GM12892 (cell line): ENCODE measurements around the gene SENP6.
"Not testable (repeated sequence)": the region's sequence is repeated elsewhere in the genome, so short reads cannot be mapped to it uniquely, and the experiment has no call there.

ENCODE experiments used
- POLR2A ChIP-seq: IDR thresholded peaks from 2 replicates; pipeline ENCODE4 v1.6.1; 2011; ENCODE audit warnings: low read depth, low read length, control low read depth
- TAF1 ChIP-seq: IDR thresholded peaks from 2 replicates; pipeline ENCODE4 v1.6.1; 2011; ENCODE audit warnings: low read depth, mild to moderate bottlenecking, control low read depth, low read length, borderline replicate concordance

DNA sequence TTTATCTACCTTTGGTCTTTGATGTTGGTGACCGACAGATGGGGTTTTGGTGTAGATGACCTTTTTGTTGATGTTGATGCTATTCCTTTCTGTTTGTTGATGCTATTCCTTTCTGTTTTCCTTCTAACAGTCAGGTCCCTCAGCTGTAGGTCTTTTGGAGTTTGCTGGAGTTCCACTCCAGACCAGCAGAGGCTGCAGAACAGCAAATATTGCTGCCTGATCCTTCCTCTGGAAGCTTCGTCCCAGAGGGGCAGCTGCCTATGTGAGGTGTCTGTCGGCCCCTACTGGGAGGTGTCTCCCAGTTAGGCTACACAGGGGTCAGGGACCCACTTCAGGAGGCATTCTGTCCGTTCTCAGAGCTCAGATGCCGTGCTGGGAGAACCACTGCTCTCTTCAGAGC lies 85.9 kb downstream of the SENP6 start:
- TF ChIP-seq TAF1, POLR2A: not testable (repeated sequence)
